Retina (tissue), 1 donor: ENCODE results near the gene COX19.
"Not testable (repeated sequence)": the region's sequence is repeated elsewhere in the genome, so short reads cannot be mapped to it uniquely, and the experiment has no call there.

Source experiments
- DNase-seq: peaks from one replicate; pipeline ENCODE4 v3.0.0-alpha.2; 2016

Gene COX19

DNA sequence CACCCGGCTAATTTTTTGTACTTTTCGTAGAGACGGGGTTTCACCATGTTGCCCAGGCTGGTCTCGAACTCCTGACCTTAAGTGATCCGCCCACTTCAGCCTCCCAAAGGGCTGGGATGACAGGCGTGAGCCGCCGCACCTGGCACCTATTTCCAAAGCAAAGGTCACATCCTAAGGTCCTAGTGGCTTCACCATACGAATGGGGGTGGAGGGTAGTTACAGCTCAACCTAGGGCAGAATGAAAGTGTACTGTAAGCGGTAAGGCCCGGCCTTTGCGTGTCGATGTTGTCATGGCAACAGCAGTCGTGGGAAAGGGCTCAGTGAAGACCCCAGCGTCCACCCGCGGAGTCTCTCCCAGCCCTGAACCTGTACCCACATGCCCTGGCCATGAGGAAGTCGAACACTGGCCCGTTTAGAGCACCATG lies 1.6 kb upstream of the COX19 start:
- no peak for DNase-seq

DNA sequence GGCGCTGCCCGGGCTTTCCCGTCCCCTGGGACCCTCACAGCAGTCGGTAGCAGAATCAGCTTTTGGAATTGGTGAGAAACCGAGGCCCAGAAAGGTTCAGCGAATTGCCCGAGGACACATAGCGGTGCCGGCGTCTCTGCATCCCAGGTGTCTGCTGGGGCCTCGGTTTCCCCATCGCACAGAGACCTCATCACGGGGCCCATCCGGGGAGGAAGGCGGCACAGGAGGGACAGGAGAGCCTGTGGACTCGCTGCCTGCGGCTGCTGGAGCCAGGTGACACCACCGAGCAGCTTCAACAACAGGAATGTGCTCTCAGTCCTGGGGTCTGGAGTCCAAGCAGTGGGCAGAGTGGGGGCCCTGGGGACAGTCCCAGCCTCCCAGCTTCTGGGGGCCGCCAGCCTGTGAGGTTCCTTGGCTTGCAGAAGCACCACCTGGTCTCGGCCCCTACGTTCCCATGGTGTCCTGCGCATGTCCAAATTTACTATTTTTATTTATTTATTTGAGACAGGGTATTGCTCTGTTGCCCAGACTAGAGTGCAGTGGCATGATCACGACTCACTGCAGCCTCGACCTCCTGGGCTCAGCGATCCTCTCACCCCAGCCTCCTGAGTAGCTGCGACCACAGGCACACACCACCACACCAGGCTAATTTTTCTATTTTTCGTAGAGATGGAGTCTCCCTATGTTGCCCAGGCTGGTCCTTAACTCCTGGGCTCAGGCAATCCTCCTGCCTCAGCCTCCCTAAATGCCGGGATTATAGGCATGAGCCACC lies 539 bp upstream of the COX19 start:
- DNase-seq, result no peak

DNA sequence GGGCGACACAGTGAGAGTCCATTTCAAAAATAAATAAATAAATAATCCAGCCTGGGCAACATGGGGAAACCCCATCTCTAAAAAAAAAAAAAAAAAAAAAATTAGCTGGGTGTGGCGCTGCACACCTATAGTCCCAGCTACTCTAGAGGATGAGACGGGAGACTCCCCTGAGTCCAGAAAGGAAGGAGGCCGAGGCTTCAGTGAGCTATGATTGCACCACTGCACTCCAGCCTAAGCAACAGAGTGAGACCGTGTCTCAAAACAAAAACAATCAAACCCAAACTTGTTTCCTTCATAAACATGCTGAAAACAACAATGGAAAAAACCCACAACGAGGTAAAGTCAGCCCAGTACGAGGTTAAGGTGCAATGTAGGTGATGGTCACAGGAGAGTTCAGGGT lies 1.2 kb downstream of the COX19 start:
- no peak for DNase-seq

DNA sequence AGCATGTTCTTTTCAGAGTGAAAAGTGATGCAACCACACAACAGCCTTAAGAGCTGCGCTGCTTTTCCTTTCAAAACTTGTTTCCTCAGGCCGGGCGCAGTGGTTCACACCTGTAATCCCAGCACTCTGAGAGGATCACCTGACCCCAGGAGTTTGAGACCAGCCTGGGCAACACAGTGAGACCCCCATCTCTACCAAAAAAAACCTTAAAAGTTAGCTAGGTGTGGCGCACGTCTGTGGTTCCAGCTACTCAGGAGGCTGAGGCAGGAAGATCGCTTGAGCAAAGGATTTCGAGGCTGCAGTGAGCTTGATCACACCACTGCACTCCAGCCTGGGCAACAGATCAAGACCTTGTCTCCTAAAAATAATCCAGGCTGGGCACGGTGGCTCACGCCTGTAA lies 2.0 kb downstream of the COX19 start:
- DNase-seq, result no peak

DNA sequence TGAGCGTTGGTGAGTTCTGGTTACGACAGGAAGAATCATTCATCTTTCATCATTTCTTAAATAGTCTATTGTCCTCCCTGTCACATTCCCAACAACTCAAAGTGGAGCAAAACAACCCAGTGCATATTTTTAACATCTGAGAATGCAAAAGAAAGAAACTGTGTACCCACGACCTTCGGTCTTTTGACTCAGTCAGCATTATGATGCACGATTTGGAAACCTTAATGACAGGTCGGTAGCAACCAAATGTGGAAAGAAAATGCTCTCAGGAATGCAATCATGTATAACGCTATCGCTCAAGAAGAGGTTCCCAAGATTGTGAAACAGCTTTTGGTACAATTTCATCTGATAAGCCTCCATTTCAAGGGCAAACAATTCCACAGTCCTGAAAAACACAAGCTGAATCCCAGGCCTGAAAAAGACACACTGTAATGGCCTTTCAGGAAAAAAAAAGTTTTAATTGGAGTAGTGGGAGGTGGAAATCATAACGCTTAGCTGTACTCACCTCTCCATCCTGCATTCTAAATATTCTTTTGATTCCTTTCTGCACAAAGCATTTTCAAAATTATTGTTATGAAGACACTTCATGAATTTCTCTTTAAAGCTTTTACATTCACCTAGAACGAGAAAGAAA lies 2.6 kb downstream of the COX19 start:
- no peak for DNase-seq

DNA sequence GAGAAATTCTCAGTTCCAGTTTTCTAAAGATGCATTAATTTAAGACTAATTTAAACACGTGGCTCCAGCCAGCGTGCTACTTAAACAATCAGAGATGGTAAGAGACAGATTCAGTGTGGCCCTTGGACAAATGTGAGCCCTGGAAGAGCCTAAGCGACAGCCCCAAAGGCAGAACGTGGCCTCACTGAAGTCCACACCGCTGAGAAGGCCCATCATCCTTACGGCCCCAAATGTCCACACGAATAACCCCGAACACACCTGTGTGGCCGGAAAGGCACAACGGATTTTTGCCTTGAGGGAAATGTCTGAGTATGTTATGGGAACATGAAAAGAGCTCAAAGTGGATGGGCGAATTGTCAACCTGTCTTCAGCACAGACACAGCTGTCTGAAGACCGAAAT lies 3.2 kb downstream of the COX19 start:
- no peak for DNase-seq

DNA sequence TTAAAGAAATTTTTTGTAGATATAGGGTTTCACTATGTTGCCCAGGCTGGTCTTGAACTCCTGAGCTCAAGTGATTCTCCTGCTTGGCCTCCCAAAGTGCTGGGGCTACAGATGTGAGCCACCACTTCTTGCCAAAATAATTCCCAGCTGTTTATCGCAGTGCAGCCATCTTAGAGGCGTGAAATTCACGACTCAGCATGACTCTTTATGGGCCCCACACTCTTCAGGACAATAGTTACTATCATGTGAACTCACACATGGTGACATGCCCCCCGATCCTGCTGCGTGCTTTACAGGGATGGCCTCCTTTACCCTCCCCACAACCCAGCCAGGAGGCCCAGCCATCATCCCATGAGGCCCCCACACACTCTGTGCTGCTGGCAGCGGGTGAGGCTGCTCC lies 4.6 kb downstream of the COX19 start:
- DNase-seq, result no peak

DNA sequence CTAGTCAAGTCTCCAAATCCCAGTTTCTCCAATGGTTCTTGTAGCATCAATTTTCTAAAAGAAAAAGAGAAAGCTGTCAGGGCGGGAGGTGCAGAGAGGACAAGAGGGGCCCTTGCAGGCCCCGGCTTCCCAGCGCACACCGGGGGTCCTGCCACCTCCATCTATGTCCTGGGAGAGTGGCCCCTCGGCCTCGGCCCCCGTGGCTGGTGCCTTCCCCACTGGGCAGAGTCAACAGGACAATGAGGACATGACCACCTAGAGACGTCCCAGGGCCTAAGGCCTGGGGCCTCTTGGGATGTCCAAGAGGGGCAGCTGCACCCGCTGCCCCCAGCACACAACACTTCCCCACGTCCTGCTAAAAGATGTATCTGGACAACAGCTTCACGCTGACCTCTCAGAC lies 5.9 kb downstream of the COX19 start:
- no peak for DNase-seq

DNA sequence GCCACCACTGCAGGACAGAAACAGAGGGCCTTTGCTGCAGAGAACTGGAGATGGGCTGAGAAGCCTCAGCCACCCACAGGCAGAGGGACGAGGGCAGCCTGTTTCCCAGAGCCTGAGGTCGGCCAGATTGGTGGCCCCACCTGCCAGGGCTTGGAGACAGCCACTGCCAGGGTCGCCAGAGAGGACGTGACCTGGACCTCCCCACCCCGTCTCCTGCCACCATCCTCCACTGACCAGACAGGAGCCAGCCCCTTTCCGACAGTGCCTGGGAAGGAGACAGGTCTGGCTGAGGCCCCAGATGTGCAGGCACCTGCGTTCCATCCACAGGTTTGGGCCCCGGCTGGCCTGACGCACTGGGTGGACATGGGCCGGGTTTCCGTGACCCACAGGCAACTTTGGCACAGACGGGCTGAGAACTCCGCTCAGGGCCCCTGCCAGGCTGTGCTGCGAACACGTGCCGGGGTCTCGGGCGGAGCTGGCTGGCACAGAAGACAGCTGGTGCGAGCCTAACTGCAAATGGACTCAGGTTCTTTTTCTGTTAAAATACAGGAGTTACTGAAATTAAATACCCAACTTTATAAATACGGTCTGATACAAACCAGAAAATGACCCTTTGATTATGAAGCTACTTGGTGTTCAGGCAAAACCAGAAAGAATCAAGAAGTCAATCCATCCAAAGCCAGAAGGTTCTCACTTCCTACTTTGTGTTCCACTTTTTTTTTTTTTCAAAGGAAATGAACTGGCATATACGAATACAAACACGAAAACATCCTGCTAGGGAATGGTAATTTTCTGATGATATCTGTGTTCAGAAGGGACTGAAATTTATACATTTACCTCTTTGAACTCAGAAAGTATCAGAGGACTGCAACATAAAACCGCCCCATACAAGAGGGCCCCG lies 6.9 kb downstream of the COX19 start:
- DNase-seq, result no peak

DNA sequence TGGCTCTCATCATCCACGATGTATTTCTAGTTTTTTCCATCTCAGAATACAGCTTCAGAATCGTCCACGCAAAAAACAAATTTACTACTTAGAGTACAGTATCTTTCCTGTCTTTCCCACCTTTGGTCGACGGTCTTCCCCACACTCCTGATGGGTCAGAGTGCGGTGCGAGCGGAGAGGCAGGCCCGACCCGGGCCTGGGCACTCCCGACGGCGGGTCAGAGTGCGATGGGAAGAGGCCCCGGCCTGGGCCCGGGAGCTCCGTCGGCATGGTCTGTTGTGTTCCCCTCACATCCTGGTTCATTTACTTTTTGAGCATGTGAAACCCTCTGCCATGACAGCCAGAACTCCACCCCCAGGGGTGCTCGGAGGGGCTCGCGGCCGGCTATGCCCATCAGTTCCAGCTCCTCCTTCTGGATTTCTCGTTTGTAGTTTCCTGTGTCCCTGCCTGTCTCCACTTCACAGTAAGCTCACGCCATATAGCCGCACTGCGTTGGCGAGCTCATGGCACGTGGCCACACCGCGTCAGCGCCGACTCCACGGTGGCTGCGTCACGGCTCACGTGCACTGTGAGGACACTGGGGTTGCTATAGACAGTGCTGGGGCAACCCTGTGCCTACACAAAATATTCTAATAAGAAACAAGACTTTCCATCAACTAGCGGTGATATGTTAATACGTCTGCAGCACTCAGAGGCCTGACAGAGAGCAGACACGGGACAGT lies 7.8 kb downstream of the COX19 start:
- no peak for DNase-seq

DNA sequence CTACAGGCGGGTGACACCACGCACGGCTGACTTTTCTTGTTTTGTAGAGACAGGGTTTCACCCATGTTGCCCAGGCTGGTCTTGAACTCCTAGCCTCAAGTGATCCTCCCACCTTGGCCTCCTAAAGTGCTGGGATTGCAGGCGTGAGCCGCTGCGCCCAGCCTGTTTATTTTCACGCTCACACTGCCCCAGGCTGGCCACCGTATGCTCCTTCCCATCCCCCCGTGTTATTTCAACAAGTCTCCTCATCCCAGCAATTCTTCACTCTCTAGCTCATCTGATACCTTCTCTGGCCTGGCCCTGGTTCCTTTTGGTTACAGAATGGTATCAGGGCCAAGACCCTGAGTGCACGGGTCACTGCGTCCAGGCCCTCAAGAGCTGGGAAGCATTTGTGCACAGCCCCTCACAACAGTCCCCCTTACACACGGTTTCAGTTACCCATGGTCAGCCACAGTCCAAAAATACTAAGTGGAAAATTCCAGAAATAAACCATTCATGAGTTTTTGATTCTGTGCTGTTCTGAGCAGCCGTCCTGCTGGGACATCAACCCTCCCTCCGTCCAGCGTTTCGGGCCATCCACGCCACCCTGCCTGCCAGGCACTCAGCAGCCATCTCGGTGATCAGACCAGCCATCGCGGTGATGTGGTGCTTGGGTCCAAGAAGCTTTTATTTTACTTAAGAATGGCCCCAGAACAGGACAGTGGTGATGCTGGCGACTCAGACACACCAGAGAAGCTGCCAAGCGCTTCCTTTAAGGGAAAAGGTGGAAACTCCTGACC lies 8.9 kb downstream of the COX19 start:
- DNase-seq, result no peak

DNA sequence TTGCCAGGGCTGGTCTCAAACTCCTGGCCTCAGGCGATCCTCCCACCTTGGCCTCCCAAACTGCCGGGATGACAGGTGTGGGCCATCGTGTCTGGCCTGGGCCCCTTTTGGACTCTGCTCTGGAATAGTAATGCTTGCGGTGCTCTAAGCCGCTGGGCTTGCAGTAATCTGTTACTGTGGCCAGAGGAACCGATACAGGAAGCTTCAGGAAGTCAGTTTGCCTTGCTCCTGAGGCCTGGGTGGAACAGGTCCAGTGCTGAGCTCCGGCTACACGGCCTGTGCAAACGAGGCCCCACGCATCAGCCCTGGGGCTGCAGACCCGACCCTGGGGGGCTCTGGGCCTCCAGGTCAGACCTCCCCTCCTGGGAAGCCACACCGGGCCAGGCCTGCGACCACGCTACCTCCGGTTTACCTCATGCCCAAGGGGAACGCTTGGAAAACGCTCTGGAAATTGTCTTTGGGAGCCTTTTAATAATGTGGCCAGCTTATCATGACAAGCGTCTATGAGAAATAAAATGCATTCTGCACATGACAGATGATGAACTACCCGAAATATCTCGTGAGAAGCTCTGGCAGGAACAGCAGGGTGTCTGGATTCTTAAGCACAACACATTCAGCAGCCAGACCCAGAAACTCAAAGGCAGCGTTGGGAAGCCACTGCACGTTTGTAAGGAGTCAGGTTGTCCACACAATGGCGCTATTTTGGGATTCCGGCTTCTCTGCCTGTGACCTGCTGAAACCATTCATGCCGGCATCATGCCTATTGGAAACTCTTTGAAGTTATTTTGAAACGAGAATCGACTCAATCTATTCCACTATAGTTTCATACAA lies 10.7 kb downstream of the COX19 start:
- DNase-seq, result no peak

DNA sequence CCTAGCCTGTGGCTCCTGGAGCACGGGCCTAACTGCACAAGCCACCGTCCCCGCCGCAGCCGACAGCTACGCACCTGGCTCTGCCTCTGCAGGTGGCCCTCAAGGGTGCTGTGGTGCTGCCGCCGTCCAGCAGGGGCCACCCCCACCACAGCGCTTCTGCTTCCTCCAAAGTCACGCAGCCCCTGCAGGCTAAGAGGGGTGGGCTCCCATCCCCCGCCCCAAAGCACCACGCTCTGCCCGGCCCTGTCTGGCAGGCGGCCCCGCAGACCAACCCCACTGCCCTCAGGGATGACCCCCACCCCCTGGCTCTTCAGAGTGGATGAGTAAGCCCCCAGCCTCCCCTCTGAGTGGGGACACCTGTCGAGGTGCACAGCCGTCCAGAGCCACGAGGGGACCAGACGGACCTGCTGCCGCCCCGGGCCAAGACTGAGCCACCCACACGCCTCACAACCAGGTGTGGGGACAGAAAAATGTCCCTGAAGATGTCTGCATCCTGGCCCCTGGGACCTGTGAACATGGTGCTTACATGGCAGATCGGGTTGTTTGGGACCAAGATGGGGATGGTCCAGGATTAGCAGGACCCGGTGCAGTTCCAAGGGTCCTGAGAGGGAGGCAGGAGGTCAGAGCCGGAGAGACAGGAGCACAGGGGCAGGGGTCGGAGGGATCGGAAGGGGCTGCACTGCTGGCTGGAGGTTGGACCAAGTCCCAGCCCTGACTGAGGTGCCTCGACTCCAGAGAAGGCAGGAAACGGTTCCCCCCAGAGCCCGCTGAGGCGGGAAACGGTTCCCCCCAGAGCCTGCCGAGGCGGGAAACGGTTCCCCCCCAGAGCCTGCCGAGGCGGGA lies 11.9 kb downstream of the COX19 start:
- DNase-seq, result no peak

DNA sequence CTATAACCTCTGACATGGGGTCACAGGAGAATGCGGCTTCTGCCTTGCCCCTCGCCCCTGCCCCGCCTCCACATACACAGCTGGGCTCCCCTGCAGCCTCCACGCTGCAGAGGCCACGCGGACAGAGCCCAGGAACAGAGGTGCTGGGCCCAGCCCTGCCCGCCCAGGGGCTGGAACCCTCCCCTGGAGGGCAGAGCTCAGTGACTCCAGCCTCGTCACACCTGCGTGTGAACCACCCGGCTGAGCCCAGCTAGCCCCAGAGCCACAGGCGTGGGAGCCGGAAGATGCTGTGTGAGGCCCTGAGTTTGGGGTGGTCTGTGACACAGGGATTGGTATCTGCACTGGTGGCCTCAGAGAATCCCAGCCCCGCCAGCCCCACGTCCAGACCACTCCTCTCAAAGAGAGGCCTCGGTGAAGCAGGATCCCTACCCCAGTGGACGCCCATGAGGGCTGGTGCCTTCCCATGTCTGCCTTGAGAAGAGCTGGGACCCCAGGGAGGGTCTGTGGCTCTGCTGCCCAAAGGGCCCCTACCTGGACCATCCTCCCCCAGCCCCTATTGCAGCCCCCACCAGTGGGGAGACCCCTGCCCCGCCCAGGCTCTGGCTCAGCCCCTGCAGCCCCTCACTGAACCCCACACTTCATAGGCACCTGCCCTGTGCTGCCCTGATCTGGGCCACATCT lies 12.8 kb downstream of the COX19 start:
- no peak for DNase-seq

DNA sequence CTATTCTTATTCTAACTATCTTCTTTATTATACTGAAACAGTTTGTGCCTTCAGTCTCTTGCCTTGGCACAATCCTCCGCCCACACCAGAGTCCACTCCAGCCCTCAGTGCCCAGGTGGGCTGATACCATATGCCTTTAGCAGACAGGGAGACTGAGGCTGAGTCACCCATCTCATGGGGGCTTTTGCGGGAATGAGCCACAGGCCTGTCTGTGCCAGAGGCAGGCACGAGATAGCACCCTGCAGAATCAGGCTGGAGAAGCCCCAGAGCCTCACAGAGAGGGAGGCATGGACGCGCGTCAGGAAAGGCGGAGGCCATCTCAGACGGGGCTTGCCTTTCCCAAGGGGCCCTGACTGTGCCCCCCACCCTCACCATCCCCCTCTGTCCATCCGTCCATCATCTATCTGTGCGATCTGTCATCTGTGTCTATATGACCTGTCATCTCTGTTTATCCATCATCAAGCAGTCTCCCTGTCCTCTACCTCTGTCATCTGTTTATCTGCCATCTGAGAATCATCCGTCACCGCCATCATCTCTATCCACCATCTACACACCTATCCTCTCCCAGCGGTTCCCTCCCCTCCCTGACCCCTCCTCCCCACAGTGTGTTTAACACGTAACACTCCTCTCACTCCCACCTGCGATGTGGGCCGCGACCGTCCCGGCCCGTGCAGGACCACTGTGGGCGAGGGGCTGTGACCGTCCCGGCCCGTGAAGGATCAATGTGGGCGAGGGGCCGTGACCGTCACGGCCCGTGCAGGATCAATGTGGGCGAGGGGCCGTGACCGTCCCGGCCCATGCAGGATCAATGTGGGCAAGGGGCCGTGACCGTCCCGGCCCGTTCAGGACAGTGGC lies 13.6 kb downstream of the COX19 start:
- DNase-seq, result no peak

DNA sequence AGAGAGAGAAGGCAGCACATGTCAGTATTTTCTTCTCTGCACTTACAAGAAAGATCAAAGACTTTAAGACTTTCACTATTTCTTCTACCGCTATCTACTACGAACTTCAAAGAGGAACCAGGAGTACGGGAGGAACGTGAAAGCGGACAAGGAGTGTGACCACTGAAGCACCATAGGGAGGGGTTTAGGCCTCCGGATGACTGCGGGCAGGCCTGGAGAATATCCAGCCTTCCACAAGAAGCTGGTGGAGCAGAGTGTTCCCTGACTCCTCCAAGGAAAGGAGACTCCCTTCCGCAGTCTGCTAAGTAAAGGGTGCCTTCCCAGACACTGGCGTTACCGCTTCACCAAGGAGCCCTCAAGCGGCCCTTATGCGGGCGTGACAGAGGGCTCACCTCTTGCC lies 14.4 kb downstream of the COX19 start:
- not testable (repeated sequence) for DNase-seq

DNA sequence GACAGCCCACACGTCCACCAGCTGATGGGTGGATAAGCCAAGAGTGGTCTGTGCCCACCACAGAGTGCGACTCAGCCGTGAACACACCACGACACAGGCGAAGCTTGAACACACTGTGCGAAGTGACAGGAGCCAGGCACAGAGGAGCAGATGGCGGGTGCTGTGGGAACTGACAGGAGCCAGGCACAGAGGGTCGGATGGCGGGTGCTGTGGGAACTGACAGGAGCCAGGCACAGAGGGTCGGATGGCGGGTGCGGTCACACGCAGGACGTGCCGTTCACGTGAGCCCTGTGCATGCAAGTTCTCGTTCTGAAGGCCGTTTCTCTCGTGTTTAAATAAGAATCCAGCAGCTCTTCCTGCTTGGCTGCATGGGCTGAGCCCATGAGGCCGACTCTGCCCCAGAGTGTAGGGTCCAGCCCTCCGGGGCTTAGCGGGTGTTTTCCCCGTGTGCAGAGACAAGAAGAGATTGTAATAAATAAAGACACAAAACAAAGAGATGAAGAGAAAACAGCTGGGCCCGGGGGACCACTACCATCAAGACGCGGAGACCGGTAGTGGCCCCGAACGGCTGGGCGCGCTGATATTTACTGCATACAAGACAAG lies 15.0 kb downstream of the COX19 start:
- DNase-seq, result no peak

DNA sequence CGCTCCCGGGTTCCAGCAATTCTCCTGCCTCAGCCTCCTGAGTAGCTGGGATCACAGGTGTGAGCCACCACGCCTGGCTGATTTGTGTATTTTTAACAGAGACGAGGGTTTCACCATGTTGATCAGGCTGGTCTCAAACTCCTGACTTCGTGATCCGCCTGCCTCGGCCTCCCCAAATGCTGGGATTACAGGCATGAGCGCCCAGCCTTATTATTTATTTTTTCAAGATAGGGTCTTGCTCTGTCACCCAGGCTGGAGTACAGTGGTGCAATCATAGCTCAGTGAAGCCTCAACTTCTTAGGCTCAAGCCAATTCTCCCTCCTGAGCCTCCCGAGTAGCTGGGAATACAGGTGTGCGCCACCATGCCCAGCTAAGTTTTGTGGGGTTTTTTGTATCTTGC lies 15.6 kb downstream of the COX19 start:
- DNase-seq, result not testable (repeated sequence)
